GM21717 (cell line): ENCODE data around the gene CHAD.
A peak's percentile ranks its signal among the peaks of the same experiment; 100 is the strongest.

ENCODE experiments used
- ATAC-seq: cut with Tn5 transposase; IDR thresholded peaks from one replicate; pipeline ENCODE4 v1.9.1; 2021; ENCODE audit warnings: mild to moderate bottlenecking, moderate library complexity; ENCODE audit not compliant: unreplicated experiment

The CHAD gene

GRCh38 chr17:50468304-50469207 lies at the start of gene CHAD:
TSS of gene CHAD (minus strand) at chr17:50468880. CDS start at chr17:50468813, 67 bp downstream.
- ATAC-seq = no peak

GRCh38 chr17:50517504-50518383 lies 49.1 kb upstream of the CHAD start:
- ATAC-seq = no peak

GRCh38 chr17:50517011-50517410 lies 48.3 kb upstream of the CHAD start:
- ATAC-seq = no peak

GRCh38 chr17:50514936-50515702 lies 46.4 kb upstream of the CHAD start:
- no peak for ATAC-seq

- ATAC-seq = no peak
These were observed 45.7 kb upstream of the CHAD start for GRCh38 chr17:50514388-50514787.

GRCh38 chr17:50513495-50513894 lies 44.8 kb upstream of the CHAD start:
- ATAC-seq = no peak

- ATAC-seq = peak; percentile 77
These were observed 42.4 kb upstream of the CHAD start for GRCh38 chr17:50511058-50511457.

GRCh38 chr17:50508573-50509460 lies 40.1 kb upstream of the CHAD start:
- ATAC-seq = no peak

- no peak for ATAC-seq
These were observed 39.3 kb upstream of the CHAD start, which contains the start of gene MYCBPAP for GRCh38 chr17:50507871-50508572. TSS of gene MYCBPAP (plus strand) at chr17:50508439. CDS start at chr17:50508675, 236 bp downstream.

GRCh38 chr17:50506298-50506697 lies 37.6 kb upstream of the CHAD start:
- ATAC-seq = no peak

GRCh38 chr17:50505591-50506130 lies 37.0 kb upstream of the CHAD start:
- no peak for ATAC-seq

GRCh38 chr17:50502301-50502990 lies 33.8 kb upstream of the CHAD start:
- ATAC-seq = no peak

- no peak for ATAC-seq
These were observed 32.4 kb upstream of the CHAD start for GRCh38 chr17:50501054-50501453.

GRCh38 chr17:50499721-50500120 lies 31.0 kb upstream of the CHAD start:
- no peak for ATAC-seq

GRCh38 chr17:50499270-50499669 lies 30.6 kb upstream of the CHAD start:
- ATAC-seq = no peak

GRCh38 chr17:50498021-50498874 lies 29.6 kb upstream of the CHAD start:
- no peak for ATAC-seq

GRCh38 chr17:50495918-50496317 lies 27.2 kb upstream of the CHAD start:
- no peak for ATAC-seq
